Chondrocyte (in vitro differentiated cells): ENCODE data around the gene PERM1. TPM values are rescaled to one million over a fixed set of nuclear protein-coding genes. Genes with fewer than 3 reads are reported as not detected.

Experiments
- DNase-seq: peaks from one replicate; pipeline ENCODE4 v3.0.0; 2021; ENCODE audit warnings: mixed read lengths, low spot score
- H3K27ac Mint-ChIP-seq: one replicate; pipeline ENCODE4 v1.8.0; 2021; ENCODE audit warnings: mild to moderate bottlenecking, moderate library complexity, mixed read lengths; ENCODE audit not compliant: unreplicated experiment
- H3K27me3 Mint-ChIP-seq: 2 replicates; pipeline ENCODE4 v1.8.0; 2021; ENCODE audit warnings: low read depth, mixed read lengths
- H3K36me3 Mint-ChIP-seq: 2 replicates; pipeline ENCODE4 v1.8.0; 2021; ENCODE audit warnings: low read depth, mixed read lengths
- H3K4me1 Mint-ChIP-seq: 2 replicates; pipeline ENCODE4 v1.8.0; 2021; ENCODE audit warnings: low read depth, mild to moderate bottlenecking, mixed read lengths
- H3K4me3 Mint-ChIP-seq: one replicate; pipeline ENCODE4 v1.8.0; 2021; ENCODE audit warnings: mild to moderate bottlenecking, moderate library complexity, mixed read lengths; ENCODE audit not compliant: unreplicated experiment
- H3K9me3 Mint-ChIP-seq: 2 replicates; pipeline ENCODE4 v1.8.0; 2021; ENCODE audit warnings: low read depth, mixed read lengths
- CTCF ChIP-seq: fragments of 200-600 bp; sonication (generic); IDR thresholded peaks from 2 replicates; pipeline ENCODE4 v1.5.0; 2021; ENCODE audit warnings: antibody characterized with exemption, mild to moderate bottlenecking, moderate library complexity
- total RNA-seq: library from RNA; stranded (reverse); gene quantifications from 3 replicates; pipeline ENCODE4 v1.2.1, GENCODE V29; 2021

PERM1 gene
- total RNA-seq, 1 donor from 2014 or later = 0.37 TPM

- H3K27ac Mint-ChIP-seq = no peak overlapping the region
- H3K27me3 Mint-ChIP-seq = no peaks in the 10 kb centered on the region
- TF ChIP-seq CTCF = peak; percentile 31
- peak overlapping the region; percentile 72 for H3K4me3 Mint-ChIP-seq
- H3K9me3 Mint-ChIP-seq = no peaks in the 10 kb centered on the region
- H3K4me1 Mint-ChIP-seq = peaks cover 17% of the 10 kb centered on the region
- H3K36me3 Mint-ChIP-seq = no peaks in the 10 kb centered on the region
- DNase-seq = no peak
Observed at GRCh38 chr1:998995-999724, 17.3 kb upstream of the PERM1 start.

DNA sequence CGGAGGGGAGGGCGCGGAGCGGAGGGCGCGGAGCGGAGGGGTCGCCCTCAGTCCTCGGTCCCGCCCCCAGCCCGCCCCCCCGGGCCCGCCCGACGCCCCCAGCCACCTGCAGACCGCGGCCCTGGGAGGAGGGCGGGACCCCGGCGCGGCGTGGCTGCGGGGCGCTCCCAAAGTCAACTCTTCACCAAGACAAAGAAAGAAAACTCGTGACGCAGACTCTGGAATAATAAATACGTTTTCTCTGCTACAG is 16.8 kb upstream of the PERM1 start:
- DNase-seq = no peak

GRCh38 chr1:997993-998744 is 16.3 kb upstream of the PERM1 start:
- no peak for TF ChIP-seq CTCF
- no peaks in the 10 kb centered on the region for H3K27me3 Mint-ChIP-seq
- peak overlapping the region; percentile 63 for H3K27ac Mint-ChIP-seq

More for the DNA sequence above, 16.8 kb upstream of the PERM1 start:
- Mint-ChIP-seq H3K4me3 (peak overlapping the region; percentile 72), H3K36me3 (no peaks in the 10 kb centered on the region), H3K4me1 (peaks cover 17% of the 10 kb centered on the region), H3K27me3 (no peaks in the 10 kb centered on the region), H3K27ac (peak overlapping the region; percentile 63), H3K9me3 (no peaks in the 10 kb centered on the region)
- TF ChIP-seq CTCF = no peak

DNA sequence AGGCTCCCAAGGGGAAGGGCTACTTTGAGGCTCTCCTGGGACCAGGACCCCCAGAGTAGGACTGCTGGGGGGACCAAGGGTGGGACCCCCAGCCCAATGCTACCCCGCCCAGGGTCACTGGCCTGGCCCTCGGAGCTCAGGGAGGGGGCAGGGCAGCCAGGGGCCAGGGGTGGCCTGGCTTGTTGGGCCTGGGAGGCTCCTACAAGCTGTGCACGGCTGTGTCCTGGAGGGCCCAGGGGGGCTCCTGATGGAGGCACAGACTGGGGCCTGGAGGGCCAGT is 15.8 kb upstream of the PERM1 start:
- Mint-ChIP-seq H3K4me3 (no peak overlapping the region), H3K36me3 (peaks cover under 1% of the 10 kb centered on the region), H3K4me1 (peaks cover 14% of the 10 kb centered on the region), H3K9me3 (peaks cover under 1% of the 10 kb centered on the region), H3K27me3 (no peaks in the 10 kb centered on the region), H3K27ac (no peak overlapping the region)
- no peak for TF ChIP-seq CTCF
- no peak for DNase-seq

More at GRCh38 chr1:997993-998744, 16.3 kb upstream of the PERM1 start:
- Mint-ChIP-seq H3K36me3 (no peaks in the 10 kb centered on the region), H3K9me3 (no peaks in the 10 kb centered on the region), H3K4me1 (peaks cover 16% of the 10 kb centered on the region), H3K4me3 (peak overlapping the region; percentile 72)
- DNase-seq = no peak

DNA sequence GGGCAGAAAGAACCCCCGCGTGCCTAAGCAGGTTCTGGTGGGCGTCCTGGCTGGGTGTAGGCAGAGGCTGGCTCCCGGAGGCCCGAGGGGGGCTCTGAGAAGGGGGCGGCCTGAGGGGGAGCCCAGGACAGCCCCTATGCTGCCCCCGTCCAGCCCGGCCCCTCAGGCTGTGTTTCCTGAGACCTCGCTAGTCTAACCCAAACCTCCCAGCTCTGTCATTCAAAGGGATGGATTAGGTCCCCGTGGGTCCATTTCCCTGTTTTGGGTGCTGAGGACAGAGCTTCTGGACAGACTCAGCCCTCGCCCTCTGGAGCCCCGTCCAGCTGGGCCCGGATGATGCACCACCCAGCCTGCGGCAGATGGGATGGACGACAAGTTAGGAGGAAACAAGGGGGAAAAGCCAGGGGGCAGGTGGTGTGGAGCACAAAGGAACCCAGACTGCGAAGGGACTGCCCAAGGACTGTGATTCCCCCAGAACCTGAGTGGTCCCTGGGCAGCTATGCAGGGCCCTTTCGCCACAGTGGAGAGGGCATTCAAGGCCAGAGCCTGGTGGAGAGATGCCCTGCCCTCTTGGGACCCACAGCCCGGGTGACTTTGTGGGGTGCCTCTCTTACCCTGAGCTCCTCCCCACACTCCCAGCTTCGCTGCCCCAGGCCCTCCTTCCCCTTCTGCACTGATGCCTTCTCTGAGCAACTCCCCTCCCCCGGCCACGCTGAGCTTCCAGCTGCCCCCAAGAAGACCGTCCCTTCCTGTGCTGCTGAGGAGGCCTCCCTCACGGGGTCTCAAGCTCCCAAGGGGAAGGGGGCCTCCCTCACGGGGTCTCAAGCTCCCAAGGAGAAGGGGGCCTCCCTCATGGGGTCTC is 15.2 kb upstream of the PERM1 start:
- peak overlapping the region; percentile 77 for H3K27ac Mint-ChIP-seq
- H3K27me3 Mint-ChIP-seq = no peaks in the 10 kb centered on the region
- no peak for DNase-seq
- TF ChIP-seq CTCF = no peak
- H3K36me3 Mint-ChIP-seq = peaks cover 4% of the 10 kb centered on the region
- peaks cover 5% of the 10 kb centered on the region for H3K9me3 Mint-ChIP-seq
- peaks cover 14% of the 10 kb centered on the region for H3K4me1 Mint-ChIP-seq
- H3K4me3 Mint-ChIP-seq = peak overlapping the region; percentile 56
